GM21381 (cell line): ENCODE measurements around the gene GALR3.
A peak's percentile ranks its signal among the peaks of the same experiment; 100 is the strongest.

Experiments used
- ATAC-seq: cut with Tn5 transposase; IDR thresholded peaks from one replicate; pipeline ENCODE4 v1.9.1; 2021; ENCODE audit warnings: mild to moderate bottlenecking, moderate library complexity; ENCODE audit not compliant: unreplicated experiment

GALR3 gene

GRCh38 chr22:37819105-37819433 is 4.1 kb upstream of the GALR3 start:
- ATAC-seq = no peak

GRCh38 chr22:37820350-37820749 is 2.8 kb upstream of the GALR3 start:
- ATAC-seq = no peak

- ATAC-seq = no peak
These were observed 926 bp upstream of the GALR3 start for GRCh38 chr22:37822079-37822833.

- no peak for ATAC-seq
These were observed 1.8 kb downstream of the GALR3 start for GRCh38 chr22:37824674-37825641.

GRCh38 chr22:37827056-37827455 is 3.9 kb downstream of the GALR3 start:
- no peak for ATAC-seq

- no peak for ATAC-seq
These were observed 7.1 kb downstream of the GALR3 start for GRCh38 chr22:37830093-37830842.

GRCh38 chr22:37831472-37831871 is 8.3 kb downstream of the GALR3 start:
- no peak for ATAC-seq

- ATAC-seq = no peak
These were observed 9.1 kb downstream of the GALR3 start for GRCh38 chr22:37832022-37832857.

- no peak for ATAC-seq
These were observed 19.0 kb downstream of the GALR3 start for GRCh38 chr22:37842015-37842793.

- ATAC-seq = peak; percentile 42
These were observed 20.5 kb downstream of the GALR3 start for GRCh38 chr22:37843741-37844089.

GRCh38 chr22:37844904-37845329 is 21.7 kb downstream of the GALR3 start:
- no peak for ATAC-seq

- no peak for ATAC-seq
These were observed 23.3 kb downstream of the GALR3 start for GRCh38 chr22:37846433-37846832.

- no peak for ATAC-seq
These were observed 25.5 kb downstream of the GALR3 start for GRCh38 chr22:37848587-37849088.

- peak; percentile 75 for ATAC-seq
These were observed 26.0 kb downstream of the GALR3 start, which contains the start of gene EIF3L for GRCh38 chr22:37849089-37849751. EIF3L (plus strand) TSS chr22:37849419; CDS start chr22:37849450, 31 bp downstream.

- ATAC-seq = no peak
These were observed 27.6 kb downstream of the GALR3 start for GRCh38 chr22:37850801-37851200.

GRCh38 chr22:37852418-37852817 is 29.2 kb downstream of the GALR3 start:
- no peak for ATAC-seq

GRCh38 chr22:37854946-37855345 is 31.8 kb downstream of the GALR3 start:
- ATAC-seq = no peak

- no peak for ATAC-seq
These were observed 32.3 kb downstream of the GALR3 start for GRCh38 chr22:37855462-37855861.
